ENCODE results near the gene UTP4.
"Not testable (repeated sequence)": the region's sequence is repeated elsewhere in the genome, so short reads cannot be mapped to it uniquely, and the experiment has no call there.

UTP4 gene

DNA sequence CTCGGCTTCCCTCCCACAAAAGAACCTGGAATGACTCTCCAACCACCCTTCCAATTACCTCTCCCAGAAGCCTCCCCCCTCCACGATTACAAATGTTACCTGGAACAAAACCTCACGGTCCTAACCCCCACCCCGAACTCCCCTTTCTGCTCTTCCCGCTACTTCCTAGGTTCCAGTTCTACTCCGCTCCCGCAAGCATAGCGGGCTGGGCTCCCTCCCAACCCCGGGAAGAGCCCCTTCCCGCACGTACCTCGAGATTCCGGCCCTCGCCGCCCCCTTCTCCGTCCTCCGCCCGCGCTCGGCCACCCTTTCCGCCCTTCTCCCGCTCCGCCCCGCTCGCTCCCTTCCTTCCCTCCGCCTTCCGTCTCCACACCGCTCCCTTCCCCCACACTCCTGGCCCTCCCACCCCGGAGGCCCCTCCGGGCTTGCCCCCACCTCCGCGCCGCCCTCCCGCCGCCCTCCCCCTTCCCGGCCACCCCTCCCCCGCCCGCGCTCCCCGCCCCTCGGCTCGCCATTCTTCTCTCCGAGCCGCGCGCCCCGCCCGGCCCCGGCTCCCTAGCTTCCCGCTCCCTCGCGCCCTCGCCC, 518 bp upstream of the UTP4 start:
- DNase-seq = peak; percentile 67 to 75

DNA sequence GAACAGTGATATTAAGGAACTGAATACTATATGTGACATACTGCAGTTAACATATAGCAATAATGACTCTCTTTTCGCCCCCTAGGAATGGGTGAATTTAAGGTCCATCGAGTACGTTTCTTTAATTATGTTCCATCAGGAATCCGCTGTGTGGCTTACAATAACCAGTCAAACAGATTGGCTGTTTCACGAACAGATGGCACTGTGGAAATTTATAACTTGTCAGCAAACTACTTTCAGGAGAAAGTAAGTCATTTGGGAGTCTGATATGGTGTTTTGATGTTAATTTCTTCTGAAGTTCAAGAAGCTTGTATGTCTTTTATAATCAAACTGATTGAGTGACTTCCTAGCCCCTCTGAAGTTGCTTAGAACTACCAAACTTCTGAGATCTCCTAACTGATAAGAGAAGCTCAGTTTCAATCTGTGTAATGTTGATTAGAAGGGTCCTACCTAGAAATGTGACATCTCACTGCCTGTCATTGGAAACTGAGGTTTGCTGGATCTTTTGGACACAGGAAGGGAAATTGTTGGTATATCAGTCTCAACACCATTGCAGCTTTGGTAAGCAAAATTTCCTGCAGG, 1.0 kb downstream of the UTP4 start:
- no peak for DNase-seq

DNA sequence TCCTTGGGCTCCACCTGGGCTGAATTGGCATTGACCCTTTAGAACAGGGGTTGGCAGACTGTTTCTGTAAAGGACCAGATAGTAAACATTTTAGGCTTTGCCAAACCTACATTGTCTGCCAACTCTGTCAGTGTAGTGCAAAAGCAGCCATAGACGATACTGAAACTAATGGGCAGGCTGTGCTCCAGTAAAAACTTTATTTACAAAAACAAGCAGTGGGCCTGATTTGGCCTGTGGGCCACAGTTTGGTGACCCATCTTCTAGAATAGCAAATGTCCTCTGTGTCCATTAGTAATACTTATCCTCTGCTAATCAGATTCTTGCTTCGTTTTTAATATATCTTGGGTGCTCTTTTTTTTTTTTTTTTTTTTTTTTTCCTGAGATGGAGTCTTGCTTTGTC, 6.2 kb downstream of the UTP4 start:
- DNase-seq = no peak

DNA sequence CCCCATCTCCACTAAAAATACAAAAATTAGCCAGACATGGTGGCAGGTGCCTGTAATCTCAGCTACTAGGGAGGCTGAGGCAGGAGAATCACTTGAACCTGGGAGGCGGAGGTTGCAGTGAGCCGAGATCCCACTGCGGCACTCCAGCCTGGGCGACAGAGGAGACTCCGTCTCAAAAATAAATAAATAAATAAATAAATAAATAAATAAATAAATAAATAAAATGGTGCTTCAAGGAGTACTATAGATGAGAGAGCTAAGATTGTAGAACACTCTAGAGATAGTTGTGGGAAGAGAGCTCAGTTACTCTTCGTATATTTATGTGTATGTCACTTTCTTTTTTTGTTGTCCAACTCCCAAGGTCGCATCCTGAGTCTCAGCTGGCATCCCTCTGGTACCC, 7.0 kb downstream of the UTP4 start:
- DNase-seq = not testable (repeated sequence)

DNA sequence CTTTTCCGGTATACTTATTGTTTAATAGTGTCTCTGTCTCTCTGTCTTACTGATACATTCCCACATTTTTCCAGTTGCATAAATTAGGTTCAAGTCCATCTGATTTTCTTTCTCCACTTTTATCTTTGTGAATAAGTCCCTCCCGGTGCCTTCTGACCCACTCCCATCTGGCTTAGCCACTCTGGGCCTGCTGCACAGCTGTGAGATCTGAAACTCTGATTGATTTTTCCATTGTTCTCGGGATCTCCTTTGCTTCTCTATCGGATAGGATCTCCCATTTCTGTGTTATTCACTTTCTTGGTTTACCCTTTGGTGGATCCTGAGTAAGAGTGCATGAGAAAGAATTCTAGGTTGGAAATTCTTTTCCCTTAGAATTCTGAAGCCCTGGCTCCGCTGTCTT, 8.6 kb downstream of the UTP4 start:
- no peak for DNase-seq

GRCh38 chr16:69141936-69142335, 9.5 kb downstream of the UTP4 start:
- no peak for DNase-seq

GRCh38 chr16:69143116-69143515, 10.7 kb downstream of the UTP4 start:
- DNase-seq = peak in 1 of 2 experiments; percentile 26

GRCh38 chr16:69145658-69146057, 13.2 kb downstream of the UTP4 start:
- no peak for DNase-seq

DNA sequence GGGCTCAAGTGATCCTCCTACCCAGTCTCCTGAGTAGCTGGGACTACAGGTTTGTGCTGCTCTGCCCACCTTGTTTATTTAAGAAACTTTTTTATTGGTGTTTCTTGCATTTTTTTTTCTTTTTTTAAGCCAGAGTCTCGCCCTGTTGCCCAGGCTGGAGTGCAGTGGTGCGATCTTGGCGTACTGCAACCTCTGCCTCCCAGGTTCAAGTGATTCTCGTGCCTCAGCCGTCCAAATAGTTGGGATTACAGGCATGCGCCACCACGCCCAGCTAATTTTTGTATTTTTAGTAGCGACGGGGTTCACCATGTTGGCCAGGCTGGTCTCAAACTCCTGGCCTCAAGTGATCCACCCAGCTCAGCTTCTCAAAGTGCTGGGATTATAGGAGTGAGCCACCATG, 17.2 kb downstream of the UTP4 start:
- DNase-seq = not testable (repeated sequence)

DNA sequence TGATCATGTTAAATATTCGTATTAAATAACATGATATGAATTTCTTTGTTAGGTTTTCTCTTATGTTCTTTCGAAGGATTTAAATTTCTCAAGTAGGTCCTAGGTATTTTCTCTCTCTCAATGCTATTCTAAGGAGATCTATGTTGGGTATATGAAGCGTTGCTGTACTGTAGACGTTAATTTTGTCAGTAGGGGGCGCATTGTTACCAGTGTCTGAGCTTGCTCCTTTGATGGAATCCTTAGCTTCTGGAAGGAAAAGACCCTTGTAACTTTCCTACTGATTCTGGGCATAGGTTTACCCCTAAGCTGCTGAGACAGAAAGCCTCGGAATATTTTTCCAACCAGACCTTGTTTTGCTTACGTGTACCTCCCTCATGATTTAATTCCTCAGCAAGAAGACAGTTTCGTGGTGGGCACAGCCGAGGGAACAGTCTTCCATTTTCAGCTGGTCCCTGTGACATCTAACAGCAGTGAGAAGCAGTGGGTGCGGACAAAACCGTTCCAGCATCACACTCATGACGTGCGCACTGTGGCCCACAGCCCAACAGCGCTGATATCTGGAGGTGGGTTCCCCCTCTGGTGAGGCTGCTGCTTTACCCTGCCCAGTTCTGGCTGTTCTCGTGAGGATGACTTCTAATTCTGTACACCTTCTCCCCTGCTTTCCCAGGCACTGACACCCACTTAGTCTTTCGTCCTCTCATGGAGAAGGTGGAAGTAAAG, 17.9 kb downstream of the UTP4 start:
- peak; percentile 82 to 90 for DNase-seq

DNA sequence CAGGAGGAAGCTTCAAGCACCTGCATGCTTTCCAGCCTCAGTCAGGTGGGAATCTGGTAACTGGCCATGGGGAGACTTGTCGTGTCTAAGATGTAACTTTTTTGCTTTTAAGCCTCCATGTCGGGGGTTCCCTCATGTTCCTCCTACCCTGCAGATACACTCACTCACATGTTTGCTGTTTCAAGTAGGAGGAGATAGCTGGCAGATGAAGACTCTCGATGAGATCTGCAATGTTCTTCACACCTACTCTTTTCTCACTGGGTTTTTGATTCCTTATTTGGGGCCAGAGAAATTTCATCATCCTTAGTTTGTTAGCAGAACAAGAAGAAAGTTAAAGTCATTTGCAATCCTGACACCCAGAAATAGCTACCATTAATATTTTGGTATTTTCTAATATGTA, 24.7 kb downstream of the UTP4 start:
- no peak for DNase-seq

- no peak for DNase-seq
These were observed 27.7 kb downstream of the UTP4 start for GRCh38 chr16:69160192-69160591.

DNA sequence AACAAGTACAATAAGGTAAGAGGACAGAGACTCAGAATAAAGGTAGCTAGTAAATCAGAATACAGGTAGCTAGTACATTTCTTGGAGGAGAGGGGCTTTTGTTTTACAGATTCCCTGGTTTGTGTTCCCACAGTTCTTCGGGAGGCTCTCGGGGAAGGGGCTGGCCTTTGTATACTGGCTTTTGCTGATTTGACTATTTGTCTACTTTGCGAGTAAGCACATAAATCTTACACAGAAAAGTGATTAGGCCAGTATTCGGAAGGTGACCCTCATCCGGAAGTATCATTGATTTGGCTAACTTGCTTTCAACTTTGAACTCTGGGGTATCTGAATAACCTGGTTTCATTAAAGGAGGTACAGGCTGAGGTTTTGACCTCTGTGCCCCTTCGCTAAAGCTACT, 33.1 kb downstream of the UTP4 start:
- DNase-seq = no peak

DNA sequence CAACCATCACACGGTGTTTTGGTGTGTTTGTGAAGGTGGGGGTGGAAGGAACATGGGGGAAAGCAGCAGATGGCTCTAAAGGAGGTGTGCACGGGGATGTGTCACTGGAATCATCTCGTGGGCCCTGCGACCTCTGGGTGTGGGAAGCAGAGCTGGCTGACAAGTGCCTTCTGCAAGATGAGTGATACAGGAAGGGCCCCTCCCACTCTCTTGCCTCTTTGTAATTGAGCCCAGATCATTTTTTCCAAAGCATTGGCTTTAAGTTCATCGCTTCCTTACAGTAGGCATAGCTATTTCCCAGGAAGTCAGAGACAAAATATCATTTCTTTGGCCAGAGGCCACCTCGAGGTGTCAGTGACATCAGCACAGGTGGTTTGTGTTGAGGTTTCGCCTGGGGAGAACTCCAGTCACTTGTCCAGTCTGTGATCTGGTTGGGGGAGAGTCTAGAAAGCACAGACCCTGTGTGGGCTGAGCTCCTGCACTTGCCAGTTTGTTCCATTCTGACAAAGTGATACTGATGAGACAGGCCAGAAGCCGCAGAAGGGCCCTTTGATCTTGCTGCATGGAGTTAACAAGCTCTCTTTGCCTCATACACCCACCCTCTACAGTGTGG, 33.9 kb downstream of the UTP4 start:
- DNase-seq = no peak

DNA sequence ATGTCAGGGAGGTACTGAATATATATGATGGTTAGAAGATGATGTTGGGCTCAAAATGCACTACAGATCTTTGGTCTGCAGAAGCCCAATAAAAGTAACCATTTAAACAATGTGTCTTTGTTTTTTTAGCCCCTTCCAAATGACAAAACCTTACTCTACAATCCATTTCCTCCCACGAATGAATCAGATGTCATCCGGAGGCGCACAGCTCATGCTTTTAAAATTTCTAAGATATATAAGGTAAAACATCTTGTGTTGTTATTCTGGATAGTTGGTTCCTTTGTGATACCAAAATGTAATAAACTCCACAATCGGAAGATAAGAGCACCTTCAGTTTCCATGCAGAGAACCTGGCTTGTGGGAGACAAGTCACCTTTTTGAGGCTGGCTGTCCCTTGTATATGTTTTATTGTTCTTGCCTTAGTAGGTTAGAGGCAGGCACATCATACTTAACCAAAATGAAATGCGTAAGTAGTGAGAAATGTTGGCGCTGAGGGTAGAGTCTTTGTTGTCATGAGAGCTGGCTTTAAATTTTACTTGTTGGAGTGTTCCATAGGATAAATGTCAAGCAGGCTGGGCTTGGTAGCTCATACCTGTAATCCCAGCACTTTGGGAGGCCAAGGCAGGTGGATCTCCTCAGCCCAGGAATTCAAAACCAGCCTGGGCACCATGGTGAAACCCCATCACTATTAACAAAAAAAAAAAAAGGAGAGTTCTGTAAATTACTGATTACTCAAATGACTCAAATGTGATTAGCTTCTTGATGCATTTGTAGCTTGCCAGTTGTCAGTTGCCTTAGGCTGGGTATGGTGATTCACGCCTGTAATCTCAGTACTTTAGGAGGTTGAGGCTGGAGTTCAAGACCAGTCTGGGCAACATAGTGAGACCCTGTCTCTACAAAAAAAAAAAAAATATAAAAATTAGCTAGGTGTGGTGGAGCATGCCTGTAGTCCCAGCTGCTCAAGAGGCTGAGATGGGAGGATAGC, 34.8 kb downstream of the UTP4 start:
- DNase-seq = no peak

- no peak for DNase-seq
These were observed 36.6 kb downstream of the UTP4 start for GRCh38 chr16:69169051-69169450.

- no peak for DNase-seq
These were observed 37.3 kb downstream of the UTP4 start for GRCh38 chr16:69169607-69170352.

DNA sequence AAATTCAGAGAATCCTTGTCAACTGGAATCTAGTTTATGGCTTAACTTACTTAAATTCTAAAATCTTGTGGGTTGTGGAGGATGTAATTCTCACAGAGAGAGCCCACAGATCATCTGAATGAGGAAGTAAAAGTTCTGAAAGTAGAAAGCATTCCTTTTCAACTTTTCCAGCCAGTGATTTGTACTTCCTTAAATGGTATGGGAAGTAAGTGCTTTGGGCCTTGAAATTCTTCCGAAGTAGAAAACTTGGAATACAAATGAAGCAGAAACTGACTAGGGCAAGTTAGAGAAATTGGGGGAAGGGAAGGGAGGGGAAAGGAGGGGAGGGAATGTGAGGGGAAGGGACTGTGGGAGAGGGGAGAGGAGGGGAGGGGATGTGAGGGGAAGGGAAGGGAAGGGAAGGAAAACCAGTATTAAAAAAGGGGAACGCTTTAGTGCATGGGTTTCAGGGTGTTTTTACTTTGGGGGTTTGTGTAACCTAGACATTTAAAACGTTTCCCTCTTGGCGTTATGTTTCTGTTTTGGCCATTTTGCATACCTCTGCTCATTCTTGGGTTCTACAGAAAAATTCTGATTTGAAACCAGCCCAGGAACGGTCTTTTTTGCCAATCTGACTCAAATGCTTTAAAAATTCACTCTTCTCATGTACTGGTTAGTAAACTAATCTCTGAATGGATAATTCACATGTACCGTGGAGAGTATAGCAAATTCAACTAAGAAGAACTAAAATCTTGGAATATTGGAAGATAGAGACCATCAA, 39.1 kb downstream of the UTP4 start:
- peak; percentile 64 to 71 for DNase-seq

DNA sequence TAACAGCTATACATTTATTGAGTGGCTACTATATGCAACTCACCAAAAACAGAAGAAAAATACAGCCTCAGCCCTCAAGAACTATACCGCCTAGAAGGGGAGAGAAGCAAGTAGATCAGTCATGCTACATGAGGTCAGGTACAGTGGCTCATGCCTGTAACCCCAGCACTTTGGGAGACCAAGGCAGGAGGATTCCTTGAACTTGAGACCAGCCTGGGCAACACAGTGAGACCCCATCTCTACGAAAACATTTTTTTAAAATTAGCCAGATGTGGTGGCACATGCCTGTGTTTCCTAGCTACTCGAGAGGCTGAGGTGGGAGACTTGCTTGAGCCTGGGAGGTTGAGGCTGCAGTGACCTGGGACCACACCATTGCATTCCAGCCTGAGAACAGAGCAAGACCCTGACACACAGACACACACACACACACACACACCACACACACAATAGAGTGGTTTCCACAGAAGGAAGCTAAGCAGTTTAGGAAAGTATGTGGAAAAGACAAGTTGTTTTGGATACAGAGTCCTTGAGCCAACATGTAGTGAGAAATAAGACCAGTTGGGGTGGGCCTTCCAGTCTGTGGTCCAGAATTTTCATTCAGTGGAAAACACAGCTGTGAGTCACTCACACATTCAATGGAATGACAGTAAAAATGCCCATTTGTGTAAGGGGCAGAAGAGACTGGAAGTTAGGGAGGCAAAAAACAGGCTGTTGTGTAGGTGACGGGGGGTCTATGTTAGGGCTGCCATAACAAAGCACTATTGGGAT, 43.8 kb downstream of the UTP4 start:
- DNase-seq = no peak

DNA sequence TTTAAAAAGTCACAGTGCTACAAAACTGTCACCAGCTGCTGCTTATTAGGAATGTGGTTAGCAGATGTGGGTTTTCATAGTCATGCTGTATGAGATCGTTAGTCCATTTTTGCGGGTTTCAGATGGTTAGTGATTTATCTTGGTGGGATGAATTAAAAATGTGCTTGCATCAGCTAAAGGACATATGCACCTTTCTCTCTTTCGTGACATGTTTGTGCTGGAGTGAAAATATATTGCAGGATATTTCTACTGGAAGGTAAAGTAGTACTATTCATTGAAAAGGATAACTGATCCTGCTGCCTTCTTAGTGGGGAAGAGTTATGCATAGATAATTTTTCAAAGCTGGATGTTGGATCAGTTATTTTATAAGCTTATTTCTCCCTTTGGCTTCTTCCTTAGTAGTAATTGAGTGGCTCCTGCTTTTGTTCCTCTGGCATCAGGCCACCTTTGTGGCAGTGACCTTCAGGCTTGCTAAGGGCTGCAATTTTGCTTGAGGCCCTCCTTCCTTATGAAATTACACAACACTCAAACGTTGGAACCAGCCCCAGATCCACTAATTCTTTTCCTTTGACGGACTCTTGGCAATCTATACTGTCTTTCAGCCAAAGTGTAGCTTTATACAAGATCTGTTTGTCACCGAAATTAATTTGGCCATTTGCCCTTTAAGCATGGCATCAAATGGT, 47.0 kb downstream of the UTP4 start:
- DNase-seq = peak in 1 of 2 experiments; percentile 16

Data from Kasumi-1 (cell line).